Measurements from ENCODE around the gene CYP2R1. TPM values are rescaled to one million over a fixed set of nuclear protein-coding genes. Genes with fewer than 3 reads are reported as not detected.

Gene CYP2R1
- total and polyA plus RNA-seq, 2 of the 13 experiments (the other 11 are each of a cell fraction or from before 2014, with no cell fraction given) = 0.59 to 0.60 TPM

DNA sequence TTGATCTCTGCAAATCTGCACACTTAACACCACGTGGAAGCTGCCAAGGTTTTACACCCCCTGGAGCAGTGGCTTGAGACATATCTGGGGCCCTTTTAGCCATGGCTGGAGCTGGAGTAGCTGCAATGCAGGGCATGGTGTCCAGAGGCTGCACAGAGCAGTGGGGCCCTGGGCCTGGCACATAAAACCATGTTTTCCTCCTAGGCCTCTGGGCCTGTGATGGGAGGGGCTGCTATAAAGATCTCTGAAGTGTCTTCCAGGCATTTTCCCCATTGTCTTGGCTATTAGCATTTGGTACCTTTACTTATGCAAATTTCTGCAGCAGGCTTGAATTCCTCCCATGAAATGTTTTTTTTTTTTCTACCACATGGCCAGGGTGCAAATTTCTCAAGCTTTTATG lies 46.9 kb upstream of the CYP2R1 start (continued):
- TF ChIP-seq, protein P1, sequence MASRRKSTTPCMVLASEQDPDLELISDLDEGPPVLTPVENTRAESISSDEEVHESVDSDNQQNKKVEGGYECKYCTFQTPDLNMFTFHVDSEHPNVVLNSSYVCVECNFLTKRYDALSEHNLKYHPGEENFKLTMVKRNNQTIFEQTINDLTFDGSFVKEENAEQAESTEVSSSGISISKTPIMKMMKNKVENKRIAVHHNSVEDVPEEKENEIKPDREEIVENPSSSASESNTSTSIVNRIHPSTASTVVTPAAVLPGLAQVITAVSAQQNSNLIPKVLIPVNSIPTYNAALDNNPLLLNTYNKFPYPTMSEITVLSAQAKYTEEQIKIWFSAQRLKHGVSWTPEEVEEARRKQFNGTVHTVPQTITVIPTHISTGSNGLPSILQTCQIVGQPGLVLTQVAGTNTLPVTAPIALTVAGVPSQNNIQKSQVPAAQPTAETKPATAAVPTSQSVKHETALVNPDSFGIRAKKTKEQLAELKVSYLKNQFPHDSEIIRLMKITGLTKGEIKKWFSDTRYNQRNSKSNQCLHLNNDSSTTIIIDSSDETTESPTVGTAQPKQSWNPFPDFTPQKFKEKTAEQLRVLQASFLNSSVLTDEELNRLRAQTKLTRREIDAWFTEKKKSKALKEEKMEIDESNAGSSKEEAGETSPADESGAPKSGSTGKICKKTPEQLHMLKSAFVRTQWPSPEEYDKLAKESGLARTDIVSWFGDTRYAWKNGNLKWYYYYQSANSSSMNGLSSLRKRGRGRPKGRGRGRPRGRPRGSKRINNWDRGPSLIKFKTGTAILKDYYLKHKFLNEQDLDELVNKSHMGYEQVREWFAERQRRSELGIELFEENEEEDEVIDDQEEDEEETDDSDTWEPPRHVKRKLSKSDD (CRISPR knock-in tag; IDR thresholded peaks at IDR 0.05; ENCODE audit: low read depth) = no peak
- TF ChIP-seq FOXM1 (CRISPR knock-in tag; IDR thresholded peaks at IDR 0.05) (no peak), ZNF788 (CRISPR knock-in tag; IDR thresholded peaks at IDR 0.05; ENCODE audit: borderline replicate concordance) (no peak), ZNF652 (CRISPR knock-in tag; IDR thresholded peaks at IDR 0.05; ENCODE audit: borderline replicate concordance, low read depth) (no peak), KLF9 (CRISPR knock-in tag; IDR thresholded peaks at IDR 0.05; ENCODE audit: low read depth) (no peak), CCAR2 (optimal IDR thresholded peaks at IDR 0.05; ENCODE audit: low read depth, low read length) (no peak)
- TF ChIP-seq, protein P2, sequence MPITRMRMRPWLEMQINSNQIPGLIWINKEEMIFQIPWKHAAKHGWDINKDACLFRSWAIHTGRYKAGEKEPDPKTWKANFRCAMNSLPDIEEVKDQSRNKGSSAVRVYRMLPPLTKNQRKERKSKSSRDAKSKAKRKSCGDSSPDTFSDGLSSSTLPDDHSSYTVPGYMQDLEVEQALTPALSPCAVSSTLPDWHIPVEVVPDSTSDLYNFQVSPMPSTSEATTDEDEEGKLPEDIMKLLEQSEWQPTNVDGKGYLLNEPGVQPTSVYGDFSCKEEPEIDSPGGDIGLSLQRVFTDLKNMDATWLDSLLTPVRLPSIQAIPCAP (CRISPR knock-in tag; IDR thresholded peaks at IDR 0.05; ENCODE audit: low read depth) = no peak

DNA sequence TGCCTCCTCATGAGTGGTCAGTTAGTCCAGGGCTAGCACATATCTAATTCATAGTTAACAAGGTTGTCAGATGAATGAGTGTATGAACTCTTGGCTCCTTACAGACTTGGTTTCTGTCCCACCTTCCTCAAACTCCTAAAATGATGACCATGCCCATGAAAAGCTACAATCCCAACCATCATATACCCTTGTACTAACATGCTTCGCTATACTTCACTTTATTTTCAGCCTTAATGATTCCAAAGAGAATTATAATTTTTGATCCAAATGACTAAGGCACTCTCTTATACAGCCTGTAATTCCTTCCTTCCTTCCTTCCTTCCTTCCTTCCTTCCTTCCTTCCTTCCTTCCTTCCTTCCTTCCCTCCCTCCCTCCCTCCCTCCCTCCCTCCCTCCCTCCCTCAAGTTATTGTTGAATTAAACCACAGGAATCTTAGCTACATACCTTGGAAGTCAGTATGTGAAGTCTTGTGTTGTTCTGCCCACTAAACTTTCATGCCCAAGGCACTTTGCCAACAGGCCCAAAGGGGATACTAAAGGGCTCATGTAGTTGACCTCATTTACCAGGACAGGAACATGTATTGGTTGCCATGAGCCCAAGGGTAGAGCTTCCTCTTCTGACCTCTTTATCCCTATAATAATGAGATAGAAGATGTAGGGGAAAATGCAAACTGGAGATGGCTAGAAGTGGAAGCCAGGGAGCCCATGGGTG lies 42.8 kb upstream of the CYP2R1 start:
- CTCF ChIA-PET (ENCODE audit: low intra/inter-chr PET ratio, low total read pairs) = no interaction called here
- POLR2A ChIA-PET = no interaction called here
- no peaks in the 10 kb centered on the region; a peak in 1 of 5 replicates for H3K27me3 ChIP-seq (ENCODE audit: control insufficient read depth in 1 of 2, insufficient read depth in 2 of 2, low read length in 2 of 2)
- no peaks in the 10 kb centered on the region for H4K20me1 ChIP-seq (ENCODE audit: insufficient read depth, low read length)
- no TSS peak for BruUV-seq (replicated peaks)
- intact Hi-C loops (cut with micrococcal nuclease; ENCODE audit: unreplicated experiment) (no loop called here), in situ Hi-C loops (cut with HindIII; ENCODE audit: extremely low pct_ligation_motif_present, low pct_unique_long_range_greater_than_20kb) (no loop called here)
- H3K4me2 ChIP-seq (ENCODE audit: low read depth, low read length) = no peak overlapping the region
- H3K79me2 ChIP-seq (ENCODE audit: insufficient read depth, low read length) = no peaks in the 10 kb centered on the region
- H3K9ac ChIP-seq (ENCODE audit: insufficient read depth, low read depth, low read length) = no peak overlapping the region
- H3K36me3 ChIP-seq (replicated peaks in 1 of 2; ENCODE audit: control insufficient read depth in 1 of 2, insufficient read depth in 2 of 2, low read length in 2 of 2) = no peaks in the 10 kb centered on the region
- WGBS (ENCODE audit: low lambda C conversion rate) = 0% methylated on average over 1 of the region's 1 CpG
- H2AFZ ChIP-seq (ENCODE audit: low read length) = no peak overlapping the region
- H3K4me3 ChIP-seq (replicated peaks in 1 of 3; ENCODE audit: insufficient read depth in 1 of 3, low read depth in 2 of 3, low read length in 3 of 3) = no peak overlapping the region
- ATAC-seq (no peak), DNase-seq (ENCODE audit: low spot score) (no peak), FAIRE-seq (no peak)
- no peak overlapping the region for H3K27ac ChIP-seq (ENCODE audit: extremely low read length, insufficient read depth, low read length)
- no peaks in the 10 kb centered on the region for H3K9me3 ChIP-seq (ENCODE audit: low read length)
- no peaks in the 10 kb centered on the region for H3K4me1 ChIP-seq (ENCODE audit: insufficient read depth, low read length)
- TF ChIP-seq SMARCE1 (IDR thresholded peaks at IDR 0.05; ENCODE audit: borderline replicate concordance) (no peak), THAP11 (CRISPR knock-in tag; IDR thresholded peaks at IDR 0.05) (no peak), NFE2 (CRISPR knock-in tag; IDR thresholded peaks at IDR 0.05) (no peak), SRSF4 (IDR thresholded peaks at IDR 0.05; ENCODE audit: low read depth, low read length, poor library complexity, severe bottlenecking) (no peak), ZFY (CRISPR knock-in tag; IDR thresholded peaks at IDR 0.05) (no peak), IKZF1 (IDR thresholded peaks at IDR 0.05) (no peak), RELA (CRISPR knock-in tag; IDR thresholded peaks at IDR 0.05) (no peak)

All from HepG2 (cell line).